ENCODE data around the gene ZNF398.

ZNF398 gene

GRCh38 chr7:149147072-149147751 lies at the start of gene ZNF398:
Gene ZNF398 (plus strand): TSS chr7:149147453. CDS start chr7:149147743, 290 bp downstream.
- TF ChIP-seq EZH2phosphoT487 (IDR thresholded peaks at IDR 0.05; ENCODE audit: low read depth), result no peak
- TF ChIP-seq CTCF (IDR thresholded peaks at IDR 0.05; ENCODE audit: low read depth, low read length), result peak; percentile 56
- peaks cover 13% of the 10 kb centered on the region for H3K4me1 ChIP-seq (ENCODE audit: low read length)
- peak within 1 kb of the TSS; percentile 96 for H3K9ac ChIP-seq (ENCODE audit: low read length)
- no peaks in the 10 kb centered on the region for H3K27me3 ChIP-seq (ENCODE audit: low read depth, low read length)
- H3K4me3 ChIP-seq (ENCODE audit: low read length), result peak within 1 kb of the TSS; percentile 95
- H3K79me2 ChIP-seq (ENCODE audit: low read length), result peaks cover 71% of the 10 kb centered on the region
- H3K27ac ChIP-seq (ENCODE audit: low read length), result peak within 1 kb of the TSS; percentile 81
- peaks cover 17% of the 10 kb centered on the region for H3K36me3 ChIP-seq (replicated peaks; ENCODE audit: low read depth, low read length)
- H3K9me3 ChIP-seq (ENCODE audit: insufficient read depth, low read length), result no peaks in the 10 kb centered on the region
- 0 out of 2 replicates have a peak, but pooled peaks cover 3% of the 10 kb centered on the region for H4K20me1 ChIP-seq (ENCODE audit: insufficient read depth, low read length)
- H2AFZ ChIP-seq (ENCODE audit: low read depth, low read length), result peak within 1 kb of the TSS; percentile 97
- peak within 1 kb of the TSS; percentile 72 for H3K4me2 ChIP-seq (ENCODE audit: low read length)

- Histone ChIP-seq H3K4me3 (ENCODE audit: low read length) (no peak overlapping the region), H3K27me3 (ENCODE audit: low read depth, low read length) (no peaks in the 10 kb centered on the region), H3K9ac (ENCODE audit: low read length) (no peak overlapping the region), H3K9me3 (ENCODE audit: insufficient read depth, low read length) (no peaks in the 10 kb centered on the region), H3K4me2 (ENCODE audit: low read length) (no peak overlapping the region), H4K20me1 (ENCODE audit: insufficient read depth, low read length) (no peaks in the 10 kb centered on the region), H2AFZ (ENCODE audit: low read depth, low read length) (no peak overlapping the region), H3K79me2 (ENCODE audit: low read length) (no peaks in the 10 kb centered on the region), H3K4me1 (ENCODE audit: low read length) (peaks cover 6% of the 10 kb centered on the region), H3K36me3 (replicated peaks; ENCODE audit: low read depth, low read length) (no peaks in the 10 kb centered on the region), H3K27ac (ENCODE audit: low read length) (no peak overlapping the region)
- TF ChIP-seq EZH2phosphoT487 (IDR thresholded peaks at IDR 0.05; ENCODE audit: low read depth) (no peak), CTCF (IDR thresholded peaks at IDR 0.05; ENCODE audit: low read depth, low read length) (no peak)
These were observed 48.2 kb upstream of the ZNF398 start for GRCh38 chr7:149099058-149099457.

- no peak overlapping the region for H2AFZ ChIP-seq (ENCODE audit: low read depth, low read length)
- H4K20me1 ChIP-seq (ENCODE audit: insufficient read depth, low read length), result no peaks in the 10 kb centered on the region
- no peak overlapping the region for H3K4me2 ChIP-seq (ENCODE audit: low read length)
- H3K4me3 ChIP-seq (ENCODE audit: low read length), result no peak overlapping the region
- H3K36me3 ChIP-seq (replicated peaks; ENCODE audit: low read depth, low read length), result no peaks in the 10 kb centered on the region
- no peak overlapping the region for H3K27ac ChIP-seq (ENCODE audit: low read length)
- no peak overlapping the region for H3K9ac ChIP-seq (ENCODE audit: low read length)
- TF ChIP-seq CTCF (IDR thresholded peaks at IDR 0.05; ENCODE audit: low read depth, low read length), result no peak
- TF ChIP-seq EZH2phosphoT487 (IDR thresholded peaks at IDR 0.05; ENCODE audit: low read depth), result no peak
- no peaks in the 10 kb centered on the region for H3K79me2 ChIP-seq (ENCODE audit: low read length)
- no peaks in the 10 kb centered on the region for H3K4me1 ChIP-seq (ENCODE audit: low read length)
- H3K27me3 ChIP-seq (ENCODE audit: low read depth, low read length), result no peaks in the 10 kb centered on the region
- H3K9me3 ChIP-seq (ENCODE audit: insufficient read depth, low read length), result no peaks in the 10 kb centered on the region
These were observed 46.4 kb upstream of the ZNF398 start for GRCh38 chr7:149100821-149101220.

- no peak overlapping the region for H2AFZ ChIP-seq (ENCODE audit: low read depth, low read length)
- TF ChIP-seq CTCF (IDR thresholded peaks at IDR 0.05; ENCODE audit: low read depth, low read length) (no peak), EZH2phosphoT487 (IDR thresholded peaks at IDR 0.05; ENCODE audit: low read depth) (no peak)
- no peak overlapping the region for H3K4me2 ChIP-seq (ENCODE audit: low read length)
These were observed 44.6 kb upstream of the ZNF398 start for GRCh38 chr7:149102666-149103065.

More at GRCh38 chr7:149102666-149103065, 44.6 kb upstream of the ZNF398 start:
- no peak overlapping the region for H3K4me3 ChIP-seq (ENCODE audit: low read length)
- H3K79me2 ChIP-seq (ENCODE audit: low read length), result no peaks in the 10 kb centered on the region
- no peaks in the 10 kb centered on the region for H3K9me3 ChIP-seq (ENCODE audit: insufficient read depth, low read length)
- H3K9ac ChIP-seq (ENCODE audit: low read length), result no peak overlapping the region
- no peaks in the 10 kb centered on the region for H3K36me3 ChIP-seq (replicated peaks; ENCODE audit: low read depth, low read length)
- no peaks in the 10 kb centered on the region for H3K4me1 ChIP-seq (ENCODE audit: low read length)
- no peak overlapping the region for H3K27ac ChIP-seq (ENCODE audit: low read length)
- no peaks in the 10 kb centered on the region for H3K27me3 ChIP-seq (ENCODE audit: low read depth, low read length)
- H4K20me1 ChIP-seq (ENCODE audit: insufficient read depth, low read length), result no peaks in the 10 kb centered on the region

All from OCI-LY3 (cell line).